Karpas-422 (cell line): ENCODE results near the gene RANBP3. TPM values are rescaled to one million over a fixed set of nuclear protein-coding genes. Genes with fewer than 3 reads are reported as not detected.

ENCODE experiments used
- DNase-seq: peaks from one replicate; pipeline ENCODE4 v3.0.0-alpha.2; 2015
- H2AFZ ChIP-seq: fragments of 200-600 bp; sonication (generic); 2 replicates; pipeline ENCODE4 v1.6.1; 2014; ENCODE audit warnings: antibody characterized with exemption, low read length, mixed read lengths
- H3K27ac ChIP-seq: fragments of 200-600 bp; sonication (generic); 2 replicates; pipeline ENCODE4 v1.5.1; 2014; ENCODE audit warnings: mild to moderate bottlenecking, low read length, moderate library complexity
- H3K27me3 ChIP-seq: fragments of 200-600 bp; sonication (generic); 2 replicates; pipeline ENCODE4 v1.6.1; 2014; ENCODE audit warnings: low read length, mixed read lengths
- H3K36me3 ChIP-seq: fragments of 200-600 bp; sonication (generic); 2 replicates; pipeline ENCODE4 v1.6.1; 2014; ENCODE audit warnings: low read length, mixed read lengths; ENCODE audit not compliant: insufficient read depth
- H3K4me1 ChIP-seq: fragments of 200-600 bp; sonication (generic); 2 replicates; pipeline ENCODE4 v1.6.1; 2014; ENCODE audit warnings: mild to moderate bottlenecking, low read length, mixed read lengths
- H3K4me2 ChIP-seq: fragments of 200-600 bp; sonication (generic); 2 replicates; pipeline ENCODE4 v1.6.1; 2014; ENCODE audit warnings: low read length, low read depth, mild to moderate bottlenecking; ENCODE audit not compliant: poor library complexity, severe bottlenecking
- H3K4me3 ChIP-seq: fragments of 200-600 bp; sonication (generic); 2 replicates; pipeline ENCODE4 v1.5.1; 2014; ENCODE audit warnings: mild to moderate bottlenecking, antibody characterized with exemption, low read length, mixed read lengths
- H3K79me2 ChIP-seq: fragments of 200-600 bp; sonication (generic); 2 replicates; pipeline ENCODE4 v1.6.1; 2014; ENCODE audit warnings: mild to moderate bottlenecking, low read length, mixed read lengths
- H3K9ac ChIP-seq: fragments of 200-600 bp; sonication (generic); 2 replicates; pipeline ENCODE4 v1.6.0; 2014; ENCODE audit warnings: low read length
- H3K9me2 ChIP-seq: fragments of 200-600 bp; sonication (generic), shearing (Covaris generic); replicated peaks from 2 replicates; pipeline ENCODE4 v1.6.0; 2014; ENCODE audit warnings: mild to moderate bottlenecking, low read length, moderate library complexity; ENCODE audit not compliant: insufficient read depth
- H3K9me3 ChIP-seq: fragments of 300-700, 200-600 bp; sonication (generic); 2 replicates; pipeline ENCODE4 v1.6.1; 2014; ENCODE audit warnings: low read length, mixed read lengths
- H4K20me1 ChIP-seq: fragments of 200-600 bp; sonication (generic); 2 replicates; pipeline ENCODE4 v1.6.1; 2014; ENCODE audit warnings: mild to moderate bottlenecking, antibody characterized with exemption, low read length, low read depth; ENCODE audit not compliant: insufficient read depth
- total RNA-seq: library from RNA; depleted of rRNA; stranded (reverse); fragments of >200 nt; shearing (Covaris generic); gene quantifications from 2 replicates; pipeline ENCODE4 v1.2.3, GENCODE V29; 2014; ENCODE audit warnings: low replicate concordance

The RANBP3 gene
- total RNA-seq, 1 experiment from 2014 or later, result 34.0 TPM

DNA sequence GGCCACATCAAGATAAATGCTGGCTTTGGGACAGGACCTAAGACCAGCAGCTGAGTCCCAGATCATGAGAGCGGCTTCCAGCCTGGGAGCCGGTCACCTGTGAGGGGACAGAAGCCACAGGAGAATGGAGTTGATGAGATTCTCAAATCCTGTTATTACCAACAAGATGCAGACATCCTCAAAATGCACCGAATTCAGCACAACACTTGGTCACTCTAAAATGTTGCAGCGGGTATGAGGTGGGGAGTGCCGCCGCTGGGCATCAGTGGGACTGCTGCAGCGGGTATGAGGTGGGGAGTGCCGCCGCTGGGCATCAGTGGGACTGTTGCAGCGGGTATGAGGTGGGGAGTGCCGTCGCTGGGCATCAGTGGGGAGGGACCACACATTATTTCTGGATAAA, 21.2 kb downstream of the RANBP3 start:
- Histone ChIP-seq H2AFZ (no peak overlapping the region), H3K4me3 (no peak overlapping the region), H3K9me2 (no peaks in the 10 kb centered on the region), H3K27ac (no peak overlapping the region), H3K4me1 (peaks cover 57% of the 10 kb centered on the region), H3K36me3 (no peaks in the 10 kb centered on the region), H4K20me1 (peaks cover 59% of the 10 kb centered on the region), H3K4me2 (no peak overlapping the region), H3K27me3 (no peaks in the 10 kb centered on the region), H3K79me2 (peaks cover 97% of the 10 kb centered on the region), H3K9ac (no peak overlapping the region), H3K9me3 (no peaks in the 10 kb centered on the region)
- no peak for DNase-seq

DNA sequence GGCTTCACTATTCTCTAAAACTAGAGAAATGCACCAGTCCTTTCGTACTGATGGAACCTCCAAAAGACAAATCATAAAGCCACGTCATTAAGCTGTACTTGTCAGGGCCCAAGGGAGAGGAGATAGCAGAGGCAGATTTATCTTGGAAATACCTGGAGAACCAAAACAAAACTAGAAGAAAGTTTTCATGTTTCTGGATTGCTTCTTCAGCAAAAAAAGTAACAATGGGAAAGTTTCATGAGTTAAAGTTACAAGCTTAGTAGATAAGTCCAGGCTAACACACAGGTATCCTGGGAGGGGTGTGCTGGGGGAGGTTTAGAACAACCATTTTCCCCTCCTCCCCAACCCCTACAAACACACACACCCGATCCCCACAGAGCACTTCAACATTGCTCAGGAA, 21.6 kb downstream of the RANBP3 start:
- Histone ChIP-seq H3K27ac (no peak overlapping the region), H4K20me1 (peaks cover 56% of the 10 kb centered on the region), H3K27me3 (no peaks in the 10 kb centered on the region), H3K36me3 (no peaks in the 10 kb centered on the region), H3K9me3 (no peaks in the 10 kb centered on the region), H3K79me2 (peaks cover 97% of the 10 kb centered on the region), H3K9ac (no peak overlapping the region), H3K9me2 (no peaks in the 10 kb centered on the region), H2AFZ (no peak overlapping the region), H3K4me2 (no peak overlapping the region), H3K4me1 (peaks cover 61% of the 10 kb centered on the region), H3K4me3 (no peak overlapping the region)
- DNase-seq, result no peak

DNA sequence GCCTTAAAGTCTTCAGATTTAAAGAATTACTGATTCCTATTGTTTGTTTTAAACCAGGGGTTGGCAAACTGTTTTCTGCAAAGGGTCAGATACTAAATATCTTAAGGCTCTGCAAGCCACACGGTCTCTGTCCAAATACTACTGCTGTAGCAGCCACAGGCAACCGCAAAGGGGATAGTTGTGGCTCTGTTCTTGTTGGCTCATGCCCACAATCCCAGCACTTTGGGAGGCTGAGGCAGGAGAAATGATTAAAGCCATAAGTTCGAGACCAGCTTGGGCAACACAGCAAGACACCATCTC, 22.4 kb downstream of the RANBP3 start:
- Histone ChIP-seq H3K27me3 (no peaks in the 10 kb centered on the region), H3K9me3 (no peaks in the 10 kb centered on the region), H3K27ac (no peak overlapping the region), H3K9ac (no peak overlapping the region), H3K9me2 (no peaks in the 10 kb centered on the region), H2AFZ (no peak overlapping the region), H3K36me3 (peaks cover 6% of the 10 kb centered on the region; the same call in 1 of the 2 replicates), H3K4me1 (peaks cover 68% of the 10 kb centered on the region), H3K4me3 (no peak overlapping the region), H4K20me1 (peaks cover 60% of the 10 kb centered on the region), H3K79me2 (peaks cover 99% of the 10 kb centered on the region), H3K4me2 (peak overlapping the region; percentile 13)
- no peak for DNase-seq

- DNase-seq, result no peak
- Histone ChIP-seq H3K9me3 (no peaks in the 10 kb centered on the region), H3K4me1 (peaks cover 81% of the 10 kb centered on the region), H3K9ac (no peak overlapping the region), H3K27me3 (no peaks in the 10 kb centered on the region), H3K9me2 (no peaks in the 10 kb centered on the region), H4K20me1 (peaks cover 60% of the 10 kb centered on the region), H3K36me3 (peaks cover 12% of the 10 kb centered on the region), H3K27ac (no peak overlapping the region), H3K4me3 (no peak overlapping the region), H3K4me2 (no peak overlapping the region), H2AFZ (no peak overlapping the region), H3K79me2 (peaks cover 99% of the 10 kb centered on the region)
These were observed 23.6 kb downstream of the RANBP3 start for GRCh38 chr19:5954293-5954692.

DNA sequence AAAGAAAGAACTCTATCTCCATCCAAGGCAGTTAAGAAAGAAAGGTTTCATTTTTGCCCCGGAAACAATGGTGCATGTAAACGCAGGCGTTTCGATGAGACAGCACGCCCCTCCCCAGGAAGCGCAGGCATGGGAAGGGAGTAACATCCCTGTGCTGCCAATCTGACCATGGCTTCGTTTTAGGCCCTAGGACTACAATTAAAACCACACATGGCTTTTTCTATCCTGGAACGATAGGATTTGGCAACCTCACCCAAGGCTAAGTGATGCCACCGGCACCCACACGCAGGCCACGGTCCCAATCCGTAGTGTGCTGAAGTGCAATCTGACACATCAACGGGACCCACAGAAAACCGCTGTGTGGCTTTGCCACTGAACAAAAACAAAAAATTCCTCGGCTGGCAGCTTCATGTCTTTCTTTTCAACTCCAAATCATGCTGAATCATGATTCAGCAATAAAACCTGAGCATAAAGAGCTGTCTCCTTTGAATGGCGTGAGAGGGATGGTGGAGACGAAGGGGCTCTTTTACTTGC, 24.2 kb downstream of the RANBP3 start:
- peak overlapping the region; percentile 29 for H3K4me2 ChIP-seq
- peaks cover 60% of the 10 kb centered on the region for H4K20me1 ChIP-seq
- H3K9ac ChIP-seq, result no peak overlapping the region
- no peak for DNase-seq
- peaks cover 99% of the 10 kb centered on the region for H3K79me2 ChIP-seq
- H3K9me3 ChIP-seq, result no peaks in the 10 kb centered on the region
- peaks cover 85% of the 10 kb centered on the region for H3K4me1 ChIP-seq
- H3K9me2 ChIP-seq, result no peaks in the 10 kb centered on the region
- peak overlapping the region; percentile 61; the same call in 1 of the 2 replicates for H3K27ac ChIP-seq
- H3K27me3 ChIP-seq, result no peaks in the 10 kb centered on the region
- H3K4me3 ChIP-seq, result no peak overlapping the region
- no peak overlapping the region for H2AFZ ChIP-seq
- H3K36me3 ChIP-seq, result peaks cover 12% of the 10 kb centered on the region

DNA sequence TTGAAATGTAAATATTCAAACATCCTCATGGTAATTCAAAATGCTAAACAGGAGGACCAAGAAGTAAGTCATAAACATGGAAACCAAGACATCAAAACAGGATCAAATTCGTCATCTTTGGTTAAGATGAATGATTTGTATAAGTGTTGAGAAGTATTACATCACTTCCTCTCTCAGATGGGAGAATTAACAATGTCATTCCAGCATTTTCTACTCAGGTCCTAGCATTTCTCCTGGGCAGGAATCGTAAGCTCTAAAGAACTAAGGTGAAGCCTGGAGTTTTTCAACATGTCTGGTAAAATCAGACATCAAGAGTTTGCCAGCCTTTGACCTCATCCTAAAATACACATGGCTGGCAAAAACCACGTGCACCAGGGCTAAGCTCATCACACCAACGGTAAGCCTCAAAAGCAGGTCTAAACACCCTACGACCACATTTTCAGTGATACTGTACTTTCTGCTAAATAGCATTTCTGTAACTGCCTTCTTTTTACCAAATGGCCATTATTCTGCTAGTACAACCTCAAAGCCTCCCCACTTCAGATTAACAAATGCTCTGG, 24.8 kb downstream of the RANBP3 start:
- peaks cover 53% of the 10 kb centered on the region for H4K20me1 ChIP-seq
- H3K4me3 ChIP-seq, result no peak overlapping the region
- peaks cover 99% of the 10 kb centered on the region for H3K79me2 ChIP-seq
- H3K9ac ChIP-seq, result no peak overlapping the region
- peak overlapping the region; percentile 29 for H3K4me2 ChIP-seq
- no peaks in the 10 kb centered on the region for H3K27me3 ChIP-seq
- no peak overlapping the region for H2AFZ ChIP-seq
- H3K36me3 ChIP-seq, result peaks cover 12% of the 10 kb centered on the region
- no peaks in the 10 kb centered on the region for H3K9me3 ChIP-seq
- peak overlapping the region; percentile 61; the same call in 1 of the 2 replicates for H3K27ac ChIP-seq
- DNase-seq, result no peak
- no peaks in the 10 kb centered on the region for H3K9me2 ChIP-seq
- peaks cover 85% of the 10 kb centered on the region for H3K4me1 ChIP-seq

DNA sequence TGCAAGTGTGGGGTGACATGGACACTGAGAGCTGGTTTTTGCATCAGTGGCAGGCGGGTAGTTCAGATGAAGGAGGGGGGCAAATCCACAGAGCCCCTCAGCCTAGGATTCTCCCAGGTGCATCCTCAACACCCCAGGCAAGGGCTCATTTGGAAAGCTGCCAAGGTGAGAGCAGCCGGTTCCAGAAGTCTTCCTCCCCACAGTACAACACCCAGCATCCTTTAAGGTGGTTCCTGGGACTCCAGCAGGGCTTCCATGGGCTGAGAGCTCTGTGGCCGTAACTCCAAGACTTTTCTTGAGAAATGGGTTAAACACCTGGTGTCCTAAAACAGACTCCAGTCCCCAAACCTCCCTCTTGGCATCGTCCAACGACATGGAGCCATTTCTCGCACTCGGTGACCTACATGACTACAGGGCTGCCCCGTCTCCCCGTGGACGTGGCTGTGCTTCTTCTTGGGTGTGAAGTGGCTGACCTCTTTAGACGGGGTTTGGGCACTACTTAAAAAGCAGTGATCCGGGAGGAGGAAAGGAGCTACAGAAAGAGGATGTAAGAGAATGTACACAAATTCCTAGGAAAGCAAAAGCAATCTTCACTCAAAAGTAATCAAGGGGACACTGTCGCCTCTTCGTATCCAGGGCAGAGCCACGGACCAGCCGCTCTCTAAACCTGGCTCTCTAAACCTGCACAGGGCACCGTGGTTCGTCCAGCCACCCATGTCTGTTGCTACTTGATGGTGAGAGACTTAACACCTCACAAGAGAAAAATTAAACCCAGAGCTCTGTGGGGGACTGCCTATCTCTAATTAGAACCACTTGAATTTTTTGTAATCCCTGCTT, 25.5 kb downstream of the RANBP3 start:
- H3K27me3 ChIP-seq, result no peaks in the 10 kb centered on the region
- H3K36me3 ChIP-seq, result peaks cover 12% of the 10 kb centered on the region
- H3K4me2 ChIP-seq, result peak overlapping the region; percentile 29
- H3K4me1 ChIP-seq, result peaks cover 83% of the 10 kb centered on the region
- H3K4me3 ChIP-seq, result no peak overlapping the region
- H3K9me2 ChIP-seq, result no peaks in the 10 kb centered on the region
- no peak for DNase-seq
- no peaks in the 10 kb centered on the region for H3K9me3 ChIP-seq
- H3K27ac ChIP-seq, result peak overlapping the region; percentile 61; the same call in 1 of the 2 replicates
- H3K79me2 ChIP-seq, result peaks cover 99% of the 10 kb centered on the region
- H4K20me1 ChIP-seq, result peaks cover 53% of the 10 kb centered on the region
- peak overlapping the region; percentile 27 for H3K9ac ChIP-seq
- H2AFZ ChIP-seq, result no peak overlapping the region

DNA sequence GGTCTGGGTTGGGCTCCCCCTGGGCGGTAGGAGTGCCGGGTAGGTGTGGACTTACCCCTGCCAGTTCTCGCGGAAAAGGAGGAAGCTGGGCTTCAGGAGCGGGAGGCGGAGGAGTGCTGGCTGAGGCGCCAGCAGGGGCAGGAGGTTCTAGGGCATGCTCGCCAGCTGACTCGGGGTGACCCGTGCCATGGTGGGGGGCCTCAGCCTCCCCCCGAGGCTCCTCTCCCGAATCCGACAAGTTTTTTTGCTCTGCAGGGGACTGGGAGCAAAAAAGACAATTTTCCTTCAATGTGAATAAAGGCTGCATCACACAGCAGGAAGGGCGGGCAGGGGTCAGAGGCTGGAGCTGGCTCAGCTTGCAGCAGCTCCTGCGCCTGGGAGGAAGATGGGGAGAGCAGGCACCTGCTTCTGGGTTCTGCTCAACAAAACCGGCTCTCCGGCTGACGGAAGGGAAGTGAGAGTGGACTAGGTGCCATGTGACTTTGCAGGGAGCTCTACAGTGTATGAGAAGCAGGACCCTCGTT, 26.5 kb downstream of the RANBP3 start:
- peaks cover 98% of the 10 kb centered on the region for H3K79me2 ChIP-seq
- peaks cover 74% of the 10 kb centered on the region for H3K4me1 ChIP-seq
- H3K4me2 ChIP-seq, result no peak overlapping the region
- peaks cover 12% of the 10 kb centered on the region for H3K36me3 ChIP-seq
- no peaks in the 10 kb centered on the region for H3K27me3 ChIP-seq
- H3K9ac ChIP-seq, result peak overlapping the region; percentile 27
- no peak overlapping the region for H3K4me3 ChIP-seq
- H3K27ac ChIP-seq, result peak overlapping the region; percentile 44; the same call in 1 of the 2 replicates
- H3K9me2 ChIP-seq, result no peaks in the 10 kb centered on the region
- no peaks in the 10 kb centered on the region for H3K9me3 ChIP-seq
- DNase-seq, result peak; percentile 76
- no peak overlapping the region for H2AFZ ChIP-seq
- H4K20me1 ChIP-seq, result peaks cover 55% of the 10 kb centered on the region
